MG63 (cell line): ENCODE data around the gene NCKAP5. TPM values are rescaled to one million over a fixed set of nuclear protein-coding genes. Genes with fewer than 3 reads are reported as not detected.

Source experiments
- DNase-seq: peaks from one replicate; pipeline ENCODE4 v3.0.0-alpha.2; 2020
- H3K27me3 ChIP-seq: fragments of 250-450 bp; sonication (Bioruptor Pico); 2 replicates; pipeline ENCODE4 v1.5.1; 2020; ENCODE audit warnings: mild to moderate bottlenecking, moderate library complexity
- H3K36me3 ChIP-seq: fragments of 250-450 bp; sonication (Bioruptor Pico); 2 replicates; pipeline ENCODE4 v1.5.1; 2020; ENCODE audit warnings: mild to moderate bottlenecking, moderate library complexity
- H3K4me3 ChIP-seq: fragments of 250-450 bp; sonication (Bioruptor Pico); 2 replicates; pipeline ENCODE4 v1.5.1; 2020; ENCODE audit warnings: mild to moderate bottlenecking, moderate library complexity
- H3K9me3 ChIP-seq: fragments of 250-450 bp; sonication (Bioruptor Pico); 2 replicates; pipeline ENCODE4 v1.5.1; 2020; ENCODE audit warnings: mild to moderate bottlenecking, moderate library complexity
- total RNA-seq: library from RNA; depleted of rRNA; stranded (reverse); fragments of >200 nt; shearing (Covaris generic); gene quantifications from 2 replicates; pipeline ENCODE4 v1.2.3, GENCODE V29; 2014; ENCODE audit warnings: low replicate concordance

Gene NCKAP5
- total RNA-seq, 1 experiment from 2014 or later, result not detected

DNA sequence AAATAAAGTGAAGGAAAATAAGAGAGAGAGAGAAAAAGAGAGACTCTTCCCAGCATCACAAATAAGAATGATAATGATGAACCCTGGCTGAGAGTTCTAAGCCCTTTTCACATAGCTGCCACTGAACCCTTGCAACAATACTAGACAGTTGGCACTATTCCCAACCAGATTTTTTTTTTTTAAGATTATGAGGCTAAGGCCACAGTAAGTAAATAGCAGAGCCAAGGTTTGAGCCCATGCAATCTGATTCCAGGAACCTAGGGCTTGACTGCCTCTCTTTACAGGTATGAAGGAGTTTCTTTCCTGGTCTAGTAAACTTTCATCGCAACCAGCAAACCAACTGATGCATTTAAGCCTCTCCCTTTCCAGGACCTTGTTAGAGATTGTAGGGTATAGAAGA, 424.6 kb downstream of the NCKAP5 start:
- no peaks in the 10 kb centered on the region for H3K36me3 ChIP-seq
- DNase-seq, result no peak
- H3K4me3 ChIP-seq, result no peak overlapping the region
- no peaks in the 10 kb centered on the region for H3K27me3 ChIP-seq
- H3K9me3 ChIP-seq, result no peaks in the 10 kb centered on the region

DNA sequence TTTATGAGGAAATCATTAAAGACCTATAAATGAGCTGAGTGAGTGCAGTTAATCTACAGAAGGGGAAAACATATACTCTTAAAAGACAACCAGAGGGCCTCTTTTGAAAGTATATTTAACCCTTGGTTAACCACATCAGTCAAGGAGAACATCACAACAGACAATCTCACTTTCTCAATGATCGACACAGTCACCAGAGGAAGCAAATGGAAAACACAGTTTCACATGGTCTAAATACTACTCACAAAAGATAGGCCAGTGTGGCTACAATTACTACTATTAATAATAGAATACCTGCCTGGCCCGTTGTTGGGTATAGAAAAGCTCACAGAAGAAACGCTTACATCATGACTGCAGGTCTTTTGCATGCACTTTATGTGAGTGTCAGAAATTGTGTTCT, 426.2 kb downstream of the NCKAP5 start:
- H3K9me3 ChIP-seq, result no peaks in the 10 kb centered on the region
- H3K27me3 ChIP-seq, result no peaks in the 10 kb centered on the region
- DNase-seq, result no peak
- H3K36me3 ChIP-seq, result no peaks in the 10 kb centered on the region
- no peak overlapping the region for H3K4me3 ChIP-seq

GRCh38 chr2:133140620-133141019, 427.6 kb downstream of the NCKAP5 start:
- H3K9me3 ChIP-seq, result no peaks in the 10 kb centered on the region
- H3K36me3 ChIP-seq, result no peaks in the 10 kb centered on the region
- no peak overlapping the region for H3K4me3 ChIP-seq
- no peak for DNase-seq
- no peaks in the 10 kb centered on the region for H3K27me3 ChIP-seq

DNA sequence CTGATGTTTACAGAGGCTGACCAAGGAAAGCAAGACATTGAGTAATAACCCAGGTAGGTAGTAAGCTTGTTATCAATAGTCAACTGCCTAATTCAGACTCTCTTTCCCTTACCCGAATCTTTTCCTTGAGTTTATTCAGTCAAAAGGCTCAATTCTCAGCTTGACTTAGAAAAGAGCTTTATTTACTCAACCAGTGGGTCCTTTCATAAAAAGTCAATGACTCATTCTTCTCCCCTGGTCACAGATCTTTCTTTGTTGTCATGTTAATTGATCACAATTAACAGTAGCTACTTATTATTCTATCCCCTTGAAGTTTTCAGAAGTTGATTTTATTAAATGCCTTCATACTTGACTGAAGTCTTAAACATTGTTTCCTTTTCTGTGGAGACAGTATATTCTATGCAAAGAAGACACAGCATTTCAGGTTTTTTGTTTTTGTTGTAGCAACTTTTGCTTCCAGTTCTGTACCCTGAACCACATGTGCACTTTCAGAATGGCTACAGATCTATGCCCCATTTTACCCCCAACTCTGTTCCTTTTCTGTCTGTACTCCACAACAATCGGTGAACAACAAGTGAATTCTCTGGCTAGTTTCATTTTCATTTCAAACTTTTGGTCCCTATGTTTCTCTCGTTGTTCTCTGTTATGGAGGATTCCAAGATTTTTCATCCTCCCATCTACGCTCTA, 428.3 kb downstream of the NCKAP5 start:
- DNase-seq, result no peak
- Histone ChIP-seq H3K36me3 (no peaks in the 10 kb centered on the region), H3K9me3 (no peaks in the 10 kb centered on the region), H3K4me3 (no peak overlapping the region), H3K27me3 (no peaks in the 10 kb centered on the region)

DNA sequence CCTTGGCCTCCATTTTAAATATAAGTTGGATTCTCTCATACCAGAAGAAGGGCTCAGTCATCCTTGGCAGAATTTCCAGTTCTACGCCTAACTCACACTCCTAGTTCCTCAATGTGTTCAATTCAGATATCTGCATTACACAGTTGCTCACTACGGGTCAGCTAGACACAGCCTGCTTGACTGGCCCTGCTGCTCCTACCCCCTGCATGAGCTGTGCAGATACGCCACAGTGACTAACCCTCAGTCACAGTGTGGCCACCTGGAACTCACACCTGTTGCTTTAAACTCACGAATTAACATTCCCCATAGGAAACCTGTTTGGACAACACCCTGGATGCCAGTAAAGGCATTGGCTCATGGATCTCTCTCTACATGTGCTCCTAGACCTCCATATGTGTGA, 429.6 kb downstream of the NCKAP5 start:
- no peak for DNase-seq
- H3K27me3 ChIP-seq, result no peaks in the 10 kb centered on the region
- no peaks in the 10 kb centered on the region for H3K36me3 ChIP-seq
- H3K4me3 ChIP-seq, result no peak overlapping the region
- no peaks in the 10 kb centered on the region for H3K9me3 ChIP-seq

DNA sequence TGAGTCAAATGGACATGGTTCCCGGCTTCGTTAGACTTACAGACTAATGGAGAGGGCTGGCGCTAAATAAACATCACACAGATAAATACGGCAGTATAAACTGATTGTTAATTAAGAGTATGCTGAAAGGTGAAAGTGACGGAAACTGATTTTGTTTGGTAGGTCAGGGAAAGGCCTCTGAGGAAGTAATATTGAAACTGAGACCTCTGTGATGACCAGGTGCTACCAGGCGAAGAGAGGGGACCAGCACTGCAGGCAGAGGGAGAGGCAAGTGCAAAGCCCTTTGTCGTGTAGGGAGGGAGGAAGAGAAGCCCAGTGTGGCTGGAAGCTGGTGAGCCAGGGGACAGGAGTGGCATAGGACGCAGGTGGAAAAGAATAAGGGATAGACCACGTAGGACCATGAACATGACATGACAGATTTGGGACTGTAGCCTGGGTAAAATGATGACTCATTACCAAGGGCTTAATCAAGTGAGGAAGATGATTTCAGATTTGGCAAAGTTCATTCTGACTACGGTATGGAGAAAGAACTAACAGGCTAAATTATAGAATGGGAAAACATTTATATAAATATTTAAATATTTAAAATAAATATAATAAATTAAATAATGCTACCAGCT, 433.1 kb downstream of the NCKAP5 start:
- no peaks in the 10 kb centered on the region for H3K27me3 ChIP-seq
- no peaks in the 10 kb centered on the region for H3K36me3 ChIP-seq
- H3K9me3 ChIP-seq, result no peaks in the 10 kb centered on the region
- DNase-seq, result no peak
- no peak overlapping the region for H3K4me3 ChIP-seq

GRCh38 chr2:133130548-133131246, 437.6 kb downstream of the NCKAP5 start:
- no peaks in the 10 kb centered on the region for H3K9me3 ChIP-seq
- H3K27me3 ChIP-seq, result no peaks in the 10 kb centered on the region
- peak; percentile 1 for DNase-seq
- no peak overlapping the region for H3K4me3 ChIP-seq
- no peaks in the 10 kb centered on the region for H3K36me3 ChIP-seq

DNA sequence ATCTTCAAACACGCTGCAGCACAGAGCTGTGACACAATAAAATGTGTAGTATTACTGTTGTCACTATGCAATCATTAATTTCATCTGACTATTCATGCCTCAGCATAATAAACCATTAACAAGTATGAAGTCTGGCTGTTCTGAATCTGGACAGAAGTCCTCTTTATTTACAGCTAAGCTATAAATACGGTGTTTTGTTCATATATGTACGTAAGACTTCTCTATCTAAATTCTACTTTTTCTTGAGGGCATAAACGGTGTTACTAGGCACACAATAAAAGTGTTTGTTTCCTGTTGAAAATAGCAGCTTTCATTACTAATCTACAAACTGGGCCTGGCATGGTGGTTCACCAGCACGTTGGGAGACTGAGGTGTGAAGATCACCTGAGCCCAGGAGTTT, 443.8 kb downstream of the NCKAP5 start:
- Histone ChIP-seq H3K27me3 (no peaks in the 10 kb centered on the region), H3K9me3 (no peaks in the 10 kb centered on the region), H3K36me3 (no peaks in the 10 kb centered on the region), H3K4me3 (no peak overlapping the region)
- DNase-seq, result no peak

- DNase-seq, result no peak
- Histone ChIP-seq H3K36me3 (no peaks in the 10 kb centered on the region), H3K9me3 (no peaks in the 10 kb centered on the region), H3K27me3 (no peaks in the 10 kb centered on the region), H3K4me3 (no peak overlapping the region)
Measured at GRCh38 chr2:133123904-133124303, 444.4 kb downstream of the NCKAP5 start.

DNA sequence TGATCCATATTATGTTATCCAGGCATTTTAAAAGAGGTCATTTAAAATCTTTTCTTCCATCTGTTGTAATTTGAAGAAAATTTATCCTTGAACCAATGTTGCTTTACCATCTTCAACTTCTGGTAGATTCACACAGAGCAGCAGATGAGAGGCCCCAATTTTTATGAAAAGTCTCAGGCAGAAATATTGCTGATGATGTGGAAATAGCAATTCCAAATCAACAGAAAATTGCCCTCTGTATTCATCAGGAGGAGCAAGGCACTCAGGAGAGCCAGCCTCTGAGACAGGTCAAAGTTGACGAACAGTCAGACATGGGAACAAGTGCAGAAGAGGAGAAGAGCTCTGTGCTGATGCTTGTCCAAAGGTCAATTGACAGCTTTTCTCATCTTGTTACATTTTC, 444.9 kb downstream of the NCKAP5 start:
- no peaks in the 10 kb centered on the region for H3K9me3 ChIP-seq
- no peaks in the 10 kb centered on the region for H3K27me3 ChIP-seq
- DNase-seq, result no peak
- no peak overlapping the region for H3K4me3 ChIP-seq
- no peaks in the 10 kb centered on the region for H3K36me3 ChIP-seq

DNA sequence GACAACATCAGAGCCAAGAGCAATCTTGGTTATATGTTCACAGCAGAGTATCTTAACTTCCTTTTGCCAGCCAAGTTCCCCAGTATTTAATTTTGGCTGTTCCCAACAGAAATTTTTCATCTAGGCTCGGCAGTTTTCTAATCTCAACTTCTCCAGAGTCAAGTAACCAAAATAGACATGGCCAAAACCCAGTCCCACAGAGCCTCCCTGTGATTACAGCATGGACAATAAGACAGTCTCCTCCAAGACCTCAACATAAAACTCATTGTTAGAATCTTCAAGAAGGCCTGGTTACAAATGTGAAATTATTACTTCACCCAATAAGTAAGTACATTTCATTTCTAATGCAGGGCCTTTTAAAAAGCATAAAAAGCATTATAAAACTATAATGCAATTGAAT, 445.7 kb downstream of the NCKAP5 start:
- Histone ChIP-seq H3K4me3 (no peak overlapping the region), H3K36me3 (no peaks in the 10 kb centered on the region), H3K27me3 (no peaks in the 10 kb centered on the region), H3K9me3 (no peaks in the 10 kb centered on the region)
- DNase-seq, result no peak

DNA sequence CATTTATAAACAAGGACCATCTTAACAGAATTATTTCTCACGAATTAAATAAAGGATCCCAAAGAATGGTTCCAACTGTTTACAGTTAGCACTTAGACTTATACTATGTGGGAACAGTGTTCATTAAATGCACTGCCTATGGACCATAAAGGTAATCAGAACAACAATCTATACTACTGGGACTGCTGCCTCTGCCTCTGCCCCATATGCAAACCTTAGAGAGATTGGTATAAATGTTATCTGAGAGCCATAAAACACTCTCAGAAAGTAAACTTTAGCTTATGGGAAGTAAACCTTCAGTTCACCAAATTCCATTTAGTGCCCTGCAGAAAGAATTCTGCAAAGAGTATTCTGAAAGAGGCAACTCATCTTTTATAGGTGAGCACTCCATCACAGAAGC, 448.0 kb downstream of the NCKAP5 start:
- no peaks in the 10 kb centered on the region for H3K27me3 ChIP-seq
- no peak for DNase-seq

GRCh38 chr2:133110201-133110600, 458.1 kb downstream of the NCKAP5 start:
- Histone ChIP-seq H3K9me3 (no peaks in the 10 kb centered on the region), H3K36me3 (no peaks in the 10 kb centered on the region), H3K4me3 (no peak overlapping the region), H3K27me3 (no peaks in the 10 kb centered on the region)
- DNase-seq, result no peak

More for the DNA sequence above, 448.0 kb downstream of the NCKAP5 start:
- Histone ChIP-seq H3K9me3 (no peaks in the 10 kb centered on the region), H3K4me3 (no peak overlapping the region), H3K36me3 (no peaks in the 10 kb centered on the region)

GRCh38 chr2:133109772-133110171, 458.5 kb downstream of the NCKAP5 start:
- Histone ChIP-seq H3K4me3 (no peak overlapping the region), H3K36me3 (no peaks in the 10 kb centered on the region), H3K27me3 (no peaks in the 10 kb centered on the region), H3K9me3 (no peaks in the 10 kb centered on the region)
- DNase-seq, result peak; percentile 57

GRCh38 chr2:133107058-133107815, 461.0 kb downstream of the NCKAP5 start:
- H3K9me3 ChIP-seq, result no peaks in the 10 kb centered on the region
- DNase-seq, result no peak
- H3K4me3 ChIP-seq, result no peak overlapping the region
- no peaks in the 10 kb centered on the region for H3K36me3 ChIP-seq
- no peaks in the 10 kb centered on the region for H3K27me3 ChIP-seq

DNA sequence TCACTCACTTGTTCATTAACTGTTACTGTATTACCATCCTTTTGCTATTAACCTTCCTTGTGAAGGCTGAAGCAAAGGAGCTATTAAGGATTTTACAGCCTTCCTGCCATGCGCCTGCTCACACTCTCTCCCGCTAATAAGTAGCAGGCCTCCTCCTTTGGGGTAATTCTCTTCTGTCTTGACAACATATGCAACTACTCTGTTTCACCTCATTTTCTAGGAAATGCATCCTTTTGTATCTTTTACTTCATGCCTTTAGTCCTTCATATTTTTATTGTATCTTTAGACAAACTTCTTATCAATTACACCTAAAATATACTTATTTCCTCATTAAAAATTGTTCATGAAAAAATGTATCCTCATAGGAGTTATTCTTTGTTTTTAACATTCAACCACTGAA, 463.4 kb downstream of the NCKAP5 start:
- Histone ChIP-seq H3K36me3 (no peaks in the 10 kb centered on the region), H3K9me3 (no peaks in the 10 kb centered on the region), H3K27me3 (no peaks in the 10 kb centered on the region), H3K4me3 (no peak overlapping the region)
- no peak for DNase-seq

- H3K9me3 ChIP-seq, result no peaks in the 10 kb centered on the region
- DNase-seq, result no peak
- no peak overlapping the region for H3K4me3 ChIP-seq
- no peaks in the 10 kb centered on the region for H3K36me3 ChIP-seq
- H3K27me3 ChIP-seq, result no peaks in the 10 kb centered on the region
Measured at GRCh38 chr2:133098787-133099186, 469.5 kb downstream of the NCKAP5 start.
